ENCODE data around the gene MACROH2A2.
"Not testable (repeated sequence)": the region's sequence is repeated elsewhere in the genome, so short reads cannot be mapped to it uniquely, and the experiment has no call there.

MACROH2A2 gene

GRCh38 chr10:70097459-70097858 is 44.8 kb downstream of the MACROH2A2 start:
- H3K4me3 ChIP-seq (ENCODE audit: low read depth, low read length): no peak overlapping the region

GRCh38 chr10:70098271-70098670 is 45.6 kb downstream of the MACROH2A2 start:
- H3K4me3 ChIP-seq (ENCODE audit: low read depth, low read length): no peak overlapping the region

GRCh38 chr10:70101068-70101562 is 48.5 kb downstream of the MACROH2A2 start:
- not testable (repeated sequence) for H3K4me3 ChIP-seq (ENCODE audit: low read depth, low read length)

GRCh38 chr10:70101668-70102067 is 49.0 kb downstream of the MACROH2A2 start:
- H3K4me3 ChIP-seq (ENCODE audit: low read depth, low read length): no peak overlapping the region

- H3K4me3 ChIP-seq (ENCODE audit: low read depth, low read length): no peak overlapping the region
Measured at GRCh38 chr10:70106958-70107791, 54.5 kb downstream of the MACROH2A2 start.

GRCh38 chr10:70109064-70109729 is 56.6 kb downstream of the MACROH2A2 start:
- no peak overlapping the region for H3K4me3 ChIP-seq (ENCODE audit: low read depth, low read length)

- no peak overlapping the region for H3K4me3 ChIP-seq (ENCODE audit: low read depth, low read length)
Measured at GRCh38 chr10:70111496-70111895, 58.9 kb downstream of the MACROH2A2 start.

GRCh38 chr10:70112071-70112470 is 59.4 kb downstream of the MACROH2A2 start:
- no peak overlapping the region for H3K4me3 ChIP-seq (ENCODE audit: low read depth, low read length)

GRCh38 chr10:70114902-70115301 is 62.3 kb downstream of the MACROH2A2 start:
- H3K4me3 ChIP-seq (ENCODE audit: low read depth, low read length): no peak overlapping the region

GRCh38 chr10:70115948-70116682 is 63.5 kb downstream of the MACROH2A2 start:
- H3K4me3 ChIP-seq (ENCODE audit: low read depth, low read length): no peak overlapping the region

- no peak overlapping the region for H3K4me3 ChIP-seq (ENCODE audit: low read depth, low read length)
Measured at GRCh38 chr10:70117646-70118045, 65.0 kb downstream of the MACROH2A2 start.

GRCh38 chr10:70118196-70118595 is 65.5 kb downstream of the MACROH2A2 start:
- H3K4me3 ChIP-seq (ENCODE audit: low read depth, low read length): no peak overlapping the region

- H3K4me3 ChIP-seq (ENCODE audit: low read depth, low read length): no peak overlapping the region
Measured at GRCh38 chr10:70119197-70119596, 66.6 kb downstream of the MACROH2A2 start.

GRCh38 chr10:70119623-70120022 is 67.0 kb downstream of the MACROH2A2 start:
- H3K4me3 ChIP-seq (ENCODE audit: low read depth, low read length): no peak overlapping the region

- H3K4me3 ChIP-seq (ENCODE audit: low read depth, low read length): no peak overlapping the region
Measured at GRCh38 chr10:70120417-70120816, 67.8 kb downstream of the MACROH2A2 start.

GRCh38 chr10:70121281-70121949 is 68.8 kb downstream of the MACROH2A2 start:
- no peak overlapping the region for H3K4me3 ChIP-seq (ENCODE audit: low read depth, low read length)

- no peak overlapping the region for H3K4me3 ChIP-seq (ENCODE audit: low read depth, low read length)
Measured at GRCh38 chr10:70122742-70123141, 70.1 kb downstream of the MACROH2A2 start.

GRCh38 chr10:70123166-70123565 is 70.5 kb downstream of the MACROH2A2 start:
- not testable (repeated sequence) for H3K4me3 ChIP-seq (ENCODE audit: low read depth, low read length)

- H3K4me3 ChIP-seq (ENCODE audit: low read depth, low read length): no peak overlapping the region
Measured at GRCh38 chr10:70123817-70124216, 71.2 kb downstream of the MACROH2A2 start.

- H3K4me3 ChIP-seq (ENCODE audit: low read depth, low read length): no peak overlapping the region
Measured at GRCh38 chr10:70124415-70124814, 71.8 kb downstream of the MACROH2A2 start.

GRCh38 chr10:70124918-70125317 is 72.3 kb downstream of the MACROH2A2 start:
- H3K4me3 ChIP-seq (ENCODE audit: low read depth, low read length): no peak overlapping the region

Measured in iPS-11a (cell line).